Calu3 (cell line): ENCODE measurements around the gene NMT1. TPM values are rescaled to one million over a fixed set of nuclear protein-coding genes. Genes with fewer than 3 reads are reported as not detected.

ENCODE experiments used
- BruUV-seq: library from RNA; stranded (reverse); fragments of 400-500 nt; replicated peaks from 2 replicates; lab custom pipeline; 2021; lab: Mats Ljungman, UMichigan
- CTCF ChIA-PET: fragments of 300-600 bp; sonication (Branson Sonifier 250); formaldehyde crosslinking; loops from one replicate; lab custom pipeline; 2022; ENCODE audit warnings: antibody characterized with exemption; lab: Charles Lee
- DNase-seq: peaks from one replicate; pipeline ENCODE4 v3.0.0; 2022
- H3K27ac Mint-ChIP-seq: one replicate; pipeline ENCODE4 v1.8.0; 2022; ENCODE audit warnings: mixed read lengths; ENCODE audit not compliant: unreplicated experiment
- H3K27me3 Mint-ChIP-seq: one replicate; pipeline ENCODE4 v1.8.0; 2022; ENCODE audit warnings: mixed read lengths; ENCODE audit not compliant: unreplicated experiment
- H3K36me3 Mint-ChIP-seq: one replicate; pipeline ENCODE4 v1.8.0; 2022; ENCODE audit warnings: mild to moderate bottlenecking, moderate library complexity, mixed read lengths; ENCODE audit not compliant: insufficient read depth, unreplicated experiment
- H3K4me1 Mint-ChIP-seq: one replicate; pipeline ENCODE4 v1.8.0; 2022; ENCODE audit warnings: mild to moderate bottlenecking, low read depth, mixed read lengths; ENCODE audit not compliant: unreplicated experiment
- H3K4me3 Mint-ChIP-seq: one replicate; pipeline ENCODE4 v1.8.0; 2022; ENCODE audit warnings: mild to moderate bottlenecking, low read depth, moderate library complexity, mixed read lengths; ENCODE audit not compliant: unreplicated experiment
- H3K9me3 Mint-ChIP-seq: one replicate; pipeline ENCODE4 v1.8.0; 2022; ENCODE audit warnings: low read depth, mixed read lengths; ENCODE audit not compliant: unreplicated experiment
- CTCF ChIP-seq: fragments of 200-600 bp; IDR thresholded peaks from one replicate; pipeline ENCODE4 v1.8.0; 2022; ENCODE audit warnings: antibody characterized with exemption; ENCODE audit not compliant: unreplicated experiment
- intact Hi-C: fragments of 100-400 bp; cut with micrococcal nuclease; formaldehyde crosslinking; loops from one replicate; pipeline ENCODE4 v1.10.0; 2022; ENCODE audit not compliant: unreplicated experiment
- total RNA-seq: library from RNA; stranded (reverse); gene quantifications from 2 replicates; pipeline ENCODE4 v1.2.3, GENCODE V29; 2022

The NMT1 gene
- total RNA-seq, 1 experiment from 2014 or later, result 185 TPM

- Mint-ChIP-seq H3K36me3 (peaks cover 27% of the 10 kb centered on the region), H3K27me3 (no peaks in the 10 kb centered on the region), H3K9me3 (no peaks in the 10 kb centered on the region), H3K4me1 (peaks cover 60% of the 10 kb centered on the region), H3K27ac (no peak overlapping the region), H3K4me3 (no peak overlapping the region)
- no peak for DNase-seq
- no peak for TF ChIP-seq CTCF
- BruUV-seq, result no TSS peak
- CTCF ChIA-PET, result interaction anchor here (0.6 kb wide), 1 partner anchor 17 kb away, joined by 5 read pairs; no protein-coding TSS in a partner anchor
- intact Hi-C loops, result no loop called here
Observed at GRCh38 chr17:45125509-45125908, 64.4 kb downstream of the NMT1 start.

GRCh38 chr17:45127207-45127547, 66.1 kb downstream of the NMT1 start:
- Mint-ChIP-seq H3K36me3 (peaks cover 39% of the 10 kb centered on the region), H3K27me3 (no peaks in the 10 kb centered on the region), H3K9me3 (no peaks in the 10 kb centered on the region), H3K27ac (peak overlapping the region; percentile 19), H3K4me3 (peak overlapping the region; percentile 7), H3K4me1 (peaks cover 70% of the 10 kb centered on the region)
- no peak for TF ChIP-seq CTCF
- no TSS peak for BruUV-seq
- intact Hi-C loops, result no loop called here
- CTCF ChIA-PET, result interaction anchor here (1.2 kb wide), 1 partner anchor 8 kb away, joined by 5 read pairs; the partner anchor contains the start of gene ACBD4
- no peak for DNase-seq

DNA sequence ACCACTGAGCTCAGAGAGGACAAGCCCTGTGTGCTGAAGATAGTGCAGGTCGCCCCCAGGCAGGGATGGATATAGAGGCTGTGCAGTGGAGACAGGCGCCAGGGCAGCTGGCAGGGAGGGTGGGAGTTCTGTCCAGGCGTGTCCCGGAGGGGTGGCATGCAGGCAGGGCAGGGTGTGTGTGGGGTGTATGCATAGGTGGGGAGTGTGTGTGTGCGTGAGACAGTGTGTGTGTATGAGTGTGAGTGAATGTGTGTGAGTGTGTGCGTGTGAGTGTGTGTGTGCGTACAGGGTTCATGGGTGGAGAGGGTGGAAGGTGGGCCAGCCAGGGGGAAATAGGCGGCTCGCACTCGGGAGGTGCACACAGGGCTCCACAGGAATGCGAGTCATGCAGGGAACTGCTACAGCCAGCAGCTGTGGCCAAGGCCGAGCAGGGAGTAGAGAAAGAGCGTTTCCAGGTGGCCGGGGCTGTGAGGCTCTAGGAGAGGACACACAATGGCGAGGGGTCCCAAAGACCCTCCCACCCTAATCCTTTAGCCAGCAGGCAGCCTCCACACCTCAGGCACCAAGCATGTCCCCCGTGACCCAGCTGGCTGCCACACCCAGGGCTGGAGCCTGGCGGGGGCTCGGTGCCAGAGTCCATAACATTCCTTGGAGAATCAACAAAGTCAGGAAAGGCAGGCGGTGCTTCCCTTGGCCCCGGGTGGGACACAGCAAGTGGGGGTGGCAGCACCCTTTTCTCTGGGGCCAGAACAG, 66.6 kb downstream of the NMT1 start:
- CTCF ChIA-PET, result interaction anchor here (1.2 kb wide), 1 partner anchor 8 kb away, joined by 5 read pairs; the partner anchor contains the start of gene ACBD4
- DNase-seq, result peak; percentile 50
- BruUV-seq, result no TSS peak
- TF ChIP-seq CTCF, result no peak
- intact Hi-C loops, result no loop called here
- Mint-ChIP-seq H3K27me3 (no peaks in the 10 kb centered on the region), H3K4me3 (peak overlapping the region; percentile 7), H3K4me1 (peaks cover 65% of the 10 kb centered on the region), H3K9me3 (no peaks in the 10 kb centered on the region), H3K27ac (peak overlapping the region; percentile 1), H3K36me3 (peaks cover 44% of the 10 kb centered on the region)

DNA sequence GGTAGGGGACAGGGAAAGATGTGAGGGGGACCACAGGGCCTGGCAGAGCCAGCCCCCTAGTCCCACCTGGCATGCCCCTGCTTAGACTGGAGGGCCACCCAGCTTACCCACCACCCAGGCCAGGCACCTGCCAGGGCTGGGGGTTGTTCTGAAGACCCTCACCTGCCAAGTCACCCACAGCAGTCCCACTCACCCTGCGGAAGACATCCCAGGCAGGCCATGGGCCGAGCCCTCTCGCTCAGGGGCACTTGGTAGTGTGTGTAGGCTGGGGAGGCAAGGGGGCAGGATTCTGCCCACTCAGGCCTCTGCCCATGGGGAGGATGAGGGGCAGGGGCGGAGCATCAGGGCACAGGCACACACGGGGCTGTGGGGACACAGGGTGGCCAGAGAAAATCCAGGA, 67.2 kb downstream of the NMT1 start:
- Mint-ChIP-seq H3K9me3 (no peaks in the 10 kb centered on the region), H3K27me3 (no peaks in the 10 kb centered on the region), H3K36me3 (peaks cover 45% of the 10 kb centered on the region), H3K4me1 (peaks cover 59% of the 10 kb centered on the region), H3K4me3 (peak overlapping the region; percentile 7), H3K27ac (no peak overlapping the region)
- DNase-seq, result no peak
- CTCF ChIA-PET, result no interaction called here
- TF ChIP-seq CTCF, result no peak
- no TSS peak for BruUV-seq
- intact Hi-C loops, result no loop called here
